NCI-H146 treated with DMSO at 0.1 percent for 48 hours (cell line): Measurements from ENCODE around the gene NFATC1.
"Not testable (repeated sequence)": the region's sequence is repeated elsewhere in the genome, so short reads cannot be mapped to it uniquely, and the experiment has no call there.

ENCODE experiments used
- DNase-seq: peaks from one replicate; lab custom pipeline; 2025; ENCODE audit not compliant: unreplicated experiment; lab: John Stamatoyannopoulos, UW

NFATC1 gene

GRCh38 chr18:79504034-79504433 is 108.3 kb downstream of the NFATC1 start:
- no peak for DNase-seq

GRCh38 chr18:79504495-79504894 is 108.8 kb downstream of the NFATC1 start:
- DNase-seq: not testable (repeated sequence)

GRCh38 chr18:79505465-79505864 is 109.7 kb downstream of the NFATC1 start:
- DNase-seq: not testable (repeated sequence)

- DNase-seq: no peak
Measured at GRCh38 chr18:79506191-79507075, 110.7 kb downstream of the NFATC1 start.

- DNase-seq: no peak
Measured at GRCh38 chr18:79507076-79507545, 111.4 kb downstream of the NFATC1 start.

GRCh38 chr18:79507546-79508480 is 112.1 kb downstream of the NFATC1 start:
- DNase-seq: no peak

- DNase-seq: no peak
Measured at GRCh38 chr18:79508565-79509535, 113.1 kb downstream of the NFATC1 start.

- no peak for DNase-seq
Measured at GRCh38 chr18:79509536-79509930, 113.8 kb downstream of the NFATC1 start.

- DNase-seq: no peak
Measured at GRCh38 chr18:79510046-79510685, 114.4 kb downstream of the NFATC1 start.

GRCh38 chr18:79510731-79511241 is 115.1 kb downstream of the NFATC1 start:
- no peak for DNase-seq

GRCh38 chr18:79511271-79511670 is 115.5 kb downstream of the NFATC1 start:
- no peak for DNase-seq

GRCh38 chr18:79511671-79512301 is 116.1 kb downstream of the NFATC1 start:
- DNase-seq: no peak

GRCh38 chr18:79512461-79513380 is 117.0 kb downstream of the NFATC1 start:
- DNase-seq: no peak

GRCh38 chr18:79513381-79514081 is 117.8 kb downstream of the NFATC1 start:
- DNase-seq: no peak

GRCh38 chr18:79515331-79515730 is 119.6 kb downstream of the NFATC1 start:
- DNase-seq: no peak

- no peak for DNase-seq
Measured at GRCh38 chr18:79515944-79516351, 120.2 kb downstream of the NFATC1 start.

- no peak for DNase-seq
Measured at GRCh38 chr18:79516441-79516931, 120.8 kb downstream of the NFATC1 start.
